OCI-LY1 (cell line): ENCODE results near the gene SORBS1.

ENCODE experiments used
- H2AFZ ChIP-seq: fragments of 200-600 bp; sonication (generic), shearing (Covaris generic); 2 replicates; pipeline ENCODE4 v1.6.0; 2014; ENCODE audit warnings: antibody characterized with exemption, mild to moderate bottlenecking, low read length
- H3F3A ChIP-seq: fragments of 200-600 bp; sonication (generic), shearing (Covaris generic); 2 replicates; pipeline ENCODE4 v1.6.0; 2014; ENCODE audit warnings: mild to moderate bottlenecking, antibody characterized with exemption, low read length, moderate library complexity; ENCODE audit not compliant: insufficient read depth
- H3K27ac ChIP-seq: fragments of 200-600 bp; sonication (generic); 2 replicates; pipeline ENCODE4 v1.5.1; 2014; ENCODE audit warnings: low read length, mixed run types, mild to moderate bottlenecking, low read depth; ENCODE audit not compliant: poor library complexity, severe bottlenecking
- H3K27me3 ChIP-seq: fragments of 200-600 bp; sonication (generic); 2 replicates; pipeline ENCODE4 v1.6.0; 2014; ENCODE audit warnings: antibody characterized with exemption, mild to moderate bottlenecking, low read length, moderate library complexity; ENCODE audit not compliant: insufficient read depth
- H3K36me3 ChIP-seq: fragments of 200-600 bp; sonication (generic); 2 replicates; pipeline ENCODE4 v1.6.1; 2014; ENCODE audit warnings: mild to moderate bottlenecking, antibody characterized with exemption, low read length, moderate library complexity, mixed read lengths; ENCODE audit not compliant: insufficient read depth
- H3K4me1 ChIP-seq: fragments of 200-600 bp; sonication (generic); 2 replicates; pipeline ENCODE4 v1.5.1; 2014; ENCODE audit warnings: mild to moderate bottlenecking, low read length, moderate library complexity; ENCODE audit not compliant: insufficient read depth, severe bottlenecking
- H3K4me2 ChIP-seq: fragments of 200-600 bp; sonication (generic), shearing (Covaris generic); 2 replicates; pipeline ENCODE4 v1.6.1; 2014; ENCODE audit warnings: low read length
- H3K4me3 ChIP-seq: fragments of 200-600 bp; sonication (generic); 2 replicates; pipeline ENCODE4 v1.5.1; 2014; ENCODE audit warnings: low read length, low read depth, mild to moderate bottlenecking, mixed read lengths; ENCODE audit not compliant: poor library complexity, severe bottlenecking
- H3K79me2 ChIP-seq: fragments of 200-600 bp; shearing (Covaris generic); 2 replicates; pipeline ENCODE4 v1.6.1; 2016; ENCODE audit warnings: mixed run types, low read length, mixed read lengths; ENCODE audit not compliant: insufficient read depth
- H3K9ac ChIP-seq: fragments of 200-600 bp; sonication (generic), shearing (Covaris generic); 2 replicates; pipeline ENCODE4 v1.6.1; 2014; ENCODE audit warnings: mild to moderate bottlenecking, low read length, mixed read lengths
- H3K9me2 ChIP-seq: fragments of 200-600 bp; sonication (generic), shearing (Covaris generic); 2 replicates; pipeline ENCODE4 v1.6.1; 2014; ENCODE audit warnings: low read depth, mild to moderate bottlenecking, low read length, mixed read lengths
- H3K9me3 ChIP-seq: fragments of 200-600 bp; shearing (Covaris generic); 2 replicates; pipeline ENCODE4 v1.6.1; 2014; ENCODE audit warnings: low read length, mixed read lengths
- H4K20me1 ChIP-seq: fragments of 200-600 bp; sonication (generic), shearing (Covaris generic); 2 replicates; pipeline ENCODE4 v1.6.0; 2016; ENCODE audit warnings: mild to moderate bottlenecking, low read length; ENCODE audit not compliant: insufficient read depth
- CTCF ChIP-seq: fragments of 200-600 bp; sonication (generic), shearing (Covaris generic); IDR thresholded peaks from 2 replicates; pipeline ENCODE4 v1.5.1; 2017; ENCODE audit warnings: mild to moderate bottlenecking, antibody characterized with exemption, low read length, moderate library complexity, mixed read lengths
- EZH2 ChIP-seq: fragments of 200-600 bp; sonication (generic), shearing (Covaris generic); IDR thresholded peaks from 2 replicates; pipeline ENCODE4 v1.8.0; 2017; ENCODE audit warnings: borderline replicate concordance, mixed run types, mild to moderate bottlenecking, antibody characterized with exemption, low read length, moderate library complexity, mixed read lengths

SORBS1 gene

GRCh38 chr10:95285556-95285955 lies 275.6 kb downstream of the SORBS1 start:
- no peak for TF ChIP-seq CTCF
- no peak for TF ChIP-seq EZH2
- no peak overlapping the region for H2AFZ ChIP-seq
- H3F3A ChIP-seq = no peaks in the 10 kb centered on the region
- H3K9ac ChIP-seq = no peak overlapping the region
- H3K36me3 ChIP-seq = no peaks in the 10 kb centered on the region
- H3K9me3 ChIP-seq = no peaks in the 10 kb centered on the region
- peaks cover 22% of the 10 kb centered on the region for H3K4me1 ChIP-seq
- no peaks in the 10 kb centered on the region for H3K9me2 ChIP-seq
- H3K4me2 ChIP-seq = no peak overlapping the region
- H3K79me2 ChIP-seq = no peaks in the 10 kb centered on the region; the same call in 1 of the 2 replicates
- no peak overlapping the region for H3K27ac ChIP-seq
- H3K27me3 ChIP-seq = no peaks in the 10 kb centered on the region
- no peaks in the 10 kb centered on the region for H4K20me1 ChIP-seq
- no peak overlapping the region for H3K4me3 ChIP-seq

- H3F3A ChIP-seq = no peaks in the 10 kb centered on the region
- no peak overlapping the region for H3K4me2 ChIP-seq
- H3K9ac ChIP-seq = no peak overlapping the region
- no peak overlapping the region for H3K4me3 ChIP-seq
- H3K27ac ChIP-seq = no peak overlapping the region
- H4K20me1 ChIP-seq = no peaks in the 10 kb centered on the region
- H3K36me3 ChIP-seq = no peaks in the 10 kb centered on the region
- no peaks in the 10 kb centered on the region for H3K27me3 ChIP-seq
- no peaks in the 10 kb centered on the region; the same call in 1 of the 2 replicates for H3K79me2 ChIP-seq
- H3K4me1 ChIP-seq = peaks cover 19% of the 10 kb centered on the region
- H3K9me3 ChIP-seq = no peaks in the 10 kb centered on the region
- no peaks in the 10 kb centered on the region for H3K9me2 ChIP-seq
- no peak overlapping the region for H2AFZ ChIP-seq
- no peak for TF ChIP-seq CTCF
- no peak for TF ChIP-seq EZH2
Observed at GRCh38 chr10:95284807-95285206, 276.4 kb downstream of the SORBS1 start.

- H3K9me2 ChIP-seq = no peaks in the 10 kb centered on the region
- no peaks in the 10 kb centered on the region for H3K9me3 ChIP-seq
- no peaks in the 10 kb centered on the region for H3K27me3 ChIP-seq
- H3F3A ChIP-seq = no peaks in the 10 kb centered on the region
- no peak overlapping the region for H3K27ac ChIP-seq
- H3K4me1 ChIP-seq = no peaks in the 10 kb centered on the region
- no peaks in the 10 kb centered on the region for H3K79me2 ChIP-seq
- no peak overlapping the region for H2AFZ ChIP-seq
- no peak overlapping the region for H3K4me3 ChIP-seq
- no peaks in the 10 kb centered on the region for H4K20me1 ChIP-seq
- no peaks in the 10 kb centered on the region for H3K36me3 ChIP-seq
- H3K4me2 ChIP-seq = no peak overlapping the region
- no peak overlapping the region for H3K9ac ChIP-seq
- TF ChIP-seq EZH2 (no peak), CTCF (no peak)
Observed at GRCh38 chr10:95282107-95282506, 279.1 kb downstream of the SORBS1 start.
